Astrocyte (in vitro differentiated cells and primary cell): ENCODE measurements around the gene SLC4A7.

Experiments
- EZH2 ChIP-seq: IDR thresholded peaks from 2 replicates; pipeline ENCODE4 v1.6.1; 2012; ENCODE audit warnings: mild to moderate bottlenecking, low read length, inconsistent platforms; ENCODE audit not compliant: insufficient read depth
- TF ChIP-seq, protein P1 (sequence below): IDR thresholded peaks from 2 replicates; pipeline ENCODE4 v1.5.1; 2011; ENCODE audit warnings: low read depth, mild to moderate bottlenecking, inconsistent platforms, low read length, moderate library complexity; ENCODE audit not compliant: insufficient read depth

DNA sequence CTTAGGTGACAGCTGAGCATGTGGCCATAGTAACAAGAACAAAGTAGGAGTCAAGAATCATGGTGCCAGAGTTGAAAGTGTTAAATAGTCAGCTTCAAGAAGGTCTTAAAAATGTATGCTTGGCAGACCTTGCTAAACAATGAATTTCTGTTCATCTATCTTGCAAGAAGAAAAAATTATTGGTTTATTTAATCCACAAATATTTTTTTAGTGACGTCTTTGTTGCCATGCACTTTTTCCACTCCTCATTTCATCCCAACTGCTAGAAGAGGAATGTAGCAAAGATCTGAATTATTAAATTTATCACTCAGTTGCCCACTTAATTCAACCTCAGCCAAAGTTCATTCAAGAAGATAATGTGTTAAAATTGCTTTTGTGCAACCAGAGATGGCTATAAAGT is 3.2 kb upstream of the SLC4A7 start:
- TF ChIP-seq, protein P1, sequence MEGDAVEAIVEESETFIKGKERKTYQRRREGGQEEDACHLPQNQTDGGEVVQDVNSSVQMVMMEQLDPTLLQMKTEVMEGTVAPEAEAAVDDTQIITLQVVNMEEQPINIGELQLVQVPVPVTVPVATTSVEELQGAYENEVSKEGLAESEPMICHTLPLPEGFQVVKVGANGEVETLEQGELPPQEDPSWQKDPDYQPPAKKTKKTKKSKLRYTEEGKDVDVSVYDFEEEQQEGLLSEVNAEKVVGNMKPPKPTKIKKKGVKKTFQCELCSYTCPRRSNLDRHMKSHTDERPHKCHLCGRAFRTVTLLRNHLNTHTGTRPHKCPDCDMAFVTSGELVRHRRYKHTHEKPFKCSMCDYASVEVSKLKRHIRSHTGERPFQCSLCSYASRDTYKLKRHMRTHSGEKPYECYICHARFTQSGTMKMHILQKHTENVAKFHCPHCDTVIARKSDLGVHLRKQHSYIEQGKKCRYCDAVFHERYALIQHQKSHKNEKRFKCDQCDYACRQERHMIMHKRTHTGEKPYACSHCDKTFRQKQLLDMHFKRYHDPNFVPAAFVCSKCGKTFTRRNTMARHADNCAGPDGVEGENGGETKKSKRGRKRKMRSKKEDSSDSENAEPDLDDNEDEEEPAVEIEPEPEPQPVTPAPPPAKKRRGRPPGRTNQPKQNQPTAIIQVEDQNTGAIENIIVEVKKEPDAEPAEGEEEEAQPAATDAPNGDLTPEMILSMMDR, result no peak
- no peak for TF ChIP-seq EZH2
